ENCODE results near the gene TCL1B.

The TCL1B gene

GRCh38 chr14:95666450-95666849, 19.8 kb upstream of the TCL1B start:
- DNase-seq (ENCODE audit: extremely low read depth in 1 of 2, low read depth in 1 of 2), result no peak

DNA sequence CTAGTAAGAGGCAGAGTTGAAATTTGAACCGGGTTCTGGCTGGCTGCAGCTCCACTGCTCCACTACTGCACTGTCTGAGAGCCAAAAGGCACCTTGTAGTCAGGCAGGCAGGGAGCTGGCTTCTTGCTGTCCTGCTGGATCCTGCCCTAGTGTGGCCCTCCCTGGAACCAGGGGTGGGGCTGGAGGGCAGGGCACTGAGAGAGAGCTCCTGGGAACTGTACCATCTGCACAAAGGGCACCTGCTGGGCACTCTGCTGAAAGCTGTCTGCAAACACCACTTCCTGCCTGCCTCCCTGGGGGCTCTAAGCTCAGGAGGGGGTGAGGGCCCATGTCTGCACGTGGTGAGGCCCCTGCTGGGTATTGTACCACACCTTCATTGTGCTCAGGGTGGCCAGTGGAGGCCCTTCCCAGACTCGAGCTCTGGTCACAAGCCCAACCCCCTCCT, 19.0 kb upstream of the TCL1B start:
- DNase-seq (ENCODE audit: extremely low read depth in 1 of 2, low read depth in 1 of 2), result no peak

GRCh38 chr14:95668235-95668772, 17.9 kb upstream of the TCL1B start:
- no peak for DNase-seq (ENCODE audit: extremely low read depth in 1 of 2, low read depth in 1 of 2)

GRCh38 chr14:95674613-95675012, 11.6 kb upstream of the TCL1B start:
- DNase-seq (ENCODE audit: extremely low read depth in 1 of 2, low read depth in 1 of 2), result no peak

GRCh38 chr14:95675486-95675885, 10.7 kb upstream of the TCL1B start:
- no peak for DNase-seq (ENCODE audit: extremely low read depth in 1 of 2, low read depth in 1 of 2)

DNA sequence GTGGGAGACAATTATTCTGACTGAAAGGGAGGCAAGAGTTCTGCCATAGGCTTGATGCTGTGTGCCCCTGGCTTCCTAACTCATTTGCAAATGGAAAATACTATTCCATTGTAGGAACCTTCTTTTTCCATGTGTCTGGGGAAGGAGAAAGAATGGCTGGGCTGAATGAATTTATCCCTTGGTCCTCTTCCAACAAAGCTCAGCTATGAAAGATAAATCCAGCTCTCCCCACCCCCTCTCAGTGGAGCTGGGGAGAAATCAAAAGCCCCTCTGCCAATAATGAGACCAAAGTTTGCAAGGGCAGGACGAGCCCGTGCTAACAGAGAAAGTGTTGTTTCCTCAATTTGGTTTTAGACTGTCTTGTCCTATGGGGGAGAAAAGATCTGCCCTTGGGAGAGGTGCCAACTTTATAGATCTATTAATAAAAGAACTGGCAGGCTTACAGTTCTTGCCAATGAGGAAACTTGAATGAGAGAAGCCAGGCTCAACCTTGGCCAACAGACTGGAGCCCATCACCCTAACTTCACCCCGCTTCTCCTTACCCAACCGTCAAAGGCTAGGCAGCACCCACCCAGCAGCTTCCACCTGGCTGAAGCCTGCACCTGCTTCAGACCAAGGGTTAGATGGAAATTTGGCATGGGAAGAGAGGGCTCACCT, 8.9 kb upstream of the TCL1B start:
- no peak for DNase-seq (ENCODE audit: extremely low read depth in 1 of 2, low read depth in 1 of 2)

DNA sequence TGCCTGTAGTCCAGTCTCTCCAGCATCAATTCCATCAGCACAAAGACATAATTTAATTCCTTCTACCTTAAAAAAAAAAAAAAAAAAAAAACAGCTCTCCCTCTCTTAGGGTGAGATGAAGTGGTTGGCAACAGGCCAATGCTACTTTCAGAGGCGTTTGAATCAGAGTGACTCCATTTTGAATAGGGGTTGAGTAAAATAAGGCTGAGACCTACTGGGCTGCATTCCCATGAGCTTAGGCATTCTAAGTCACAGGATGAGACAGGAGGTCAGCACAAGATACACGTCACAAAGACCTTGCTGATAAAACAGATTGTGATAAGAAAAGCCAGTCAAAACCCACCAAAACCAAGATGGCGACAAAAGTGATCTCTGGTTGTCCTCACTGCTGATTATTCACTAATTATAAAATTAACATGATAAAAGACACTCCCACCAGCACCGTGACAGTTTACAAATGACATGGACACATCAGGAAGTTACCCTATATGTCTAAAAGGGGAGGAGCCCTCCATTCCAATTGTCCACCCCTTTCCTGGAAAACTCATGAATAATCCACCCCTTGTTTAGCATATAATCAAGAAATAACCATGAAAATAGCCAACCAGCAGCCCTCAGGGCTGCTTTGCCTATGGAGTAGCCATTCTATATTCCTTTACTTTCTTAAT, 6.9 kb upstream of the TCL1B start:
- no peak for DNase-seq (ENCODE audit: extremely low read depth in 1 of 2, low read depth in 1 of 2)

GRCh38 chr14:95679998-95680735, 6.1 kb upstream of the TCL1B start:
- no peak for DNase-seq (ENCODE audit: extremely low read depth in 1 of 2, low read depth in 1 of 2)

GRCh38 chr14:95681153-95681552, 5.1 kb upstream of the TCL1B start:
- DNase-seq (ENCODE audit: extremely low read depth in 1 of 2, low read depth in 1 of 2), result no peak

DNA sequence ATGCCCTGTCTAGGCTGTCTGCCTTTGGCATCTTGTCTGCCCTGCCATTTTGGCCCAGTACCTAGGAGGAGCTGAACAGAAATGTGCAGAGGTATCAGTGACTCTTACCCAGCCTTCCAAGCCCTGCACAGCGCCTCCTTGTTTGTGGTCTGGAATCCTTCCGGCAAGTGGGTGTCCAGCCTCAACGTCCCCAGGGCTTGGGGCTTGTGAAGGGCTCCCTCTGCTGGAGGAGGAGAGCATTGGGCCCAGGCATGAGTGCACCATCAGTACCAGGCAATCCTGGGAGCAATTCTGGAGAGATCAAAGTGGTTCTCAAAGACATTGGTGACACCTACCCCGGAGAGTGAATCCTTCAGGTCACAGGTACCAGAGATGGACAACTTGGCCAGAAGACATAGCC, 2.4 kb upstream of the TCL1B start:
- DNase-seq (ENCODE audit: extremely low read depth in 1 of 2, low read depth in 1 of 2), result no peak

DNA sequence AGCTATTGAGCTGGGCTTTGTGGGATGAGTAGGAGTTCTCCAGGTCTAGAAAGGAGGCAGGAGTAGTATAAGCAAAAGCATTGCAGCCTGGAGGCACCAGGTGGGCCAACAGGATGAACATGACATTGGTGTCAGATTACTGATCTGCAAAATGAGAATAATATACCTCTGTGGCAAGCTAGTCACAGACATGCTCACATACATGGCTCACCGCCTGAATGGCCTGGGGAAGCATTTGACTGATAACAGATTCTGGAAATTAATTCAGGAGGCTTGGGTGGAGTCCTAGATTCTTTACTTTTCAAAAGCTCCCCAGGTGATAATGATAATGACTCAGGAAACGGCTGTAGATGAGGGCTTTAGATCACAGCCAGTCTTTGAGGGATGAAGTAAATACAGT, 709 bp downstream of the TCL1B start:
- DNase-seq (ENCODE audit: extremely low read depth in 1 of 2, low read depth in 1 of 2), result no peak

- no peak for DNase-seq (ENCODE audit: extremely low read depth in 1 of 2, low read depth in 1 of 2)
Measured at GRCh38 chr14:95689441-95689840, 3.2 kb downstream of the TCL1B start.

DNA sequence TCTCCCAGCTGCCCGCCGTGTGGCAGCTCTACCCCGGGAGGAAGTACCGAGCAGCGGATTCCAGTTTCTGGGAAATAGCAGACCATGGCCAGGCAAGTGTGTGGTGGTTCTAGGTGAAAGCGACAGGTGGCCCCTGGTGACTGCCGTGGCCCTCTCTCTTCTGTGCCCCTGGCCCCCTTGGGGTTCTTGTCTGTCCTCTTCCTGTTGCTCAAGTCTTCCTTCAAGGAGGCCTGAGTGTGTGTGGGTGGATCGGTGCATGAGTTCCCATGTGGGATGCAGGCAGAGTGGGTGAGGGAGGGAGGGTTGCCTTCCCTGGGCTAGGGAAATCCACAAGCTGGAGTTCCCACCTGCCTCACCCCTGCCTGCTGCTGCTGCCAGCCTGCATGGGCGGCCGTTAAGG, 4.6 kb downstream of the TCL1B start:
- DNase-seq (ENCODE audit: extremely low read depth in 1 of 2, low read depth in 1 of 2), result no peak

- DNase-seq (ENCODE audit: extremely low read depth in 1 of 2, low read depth in 1 of 2), result no peak
Measured at GRCh38 chr14:95691591-95691990, 5.4 kb downstream of the TCL1B start.

DNA sequence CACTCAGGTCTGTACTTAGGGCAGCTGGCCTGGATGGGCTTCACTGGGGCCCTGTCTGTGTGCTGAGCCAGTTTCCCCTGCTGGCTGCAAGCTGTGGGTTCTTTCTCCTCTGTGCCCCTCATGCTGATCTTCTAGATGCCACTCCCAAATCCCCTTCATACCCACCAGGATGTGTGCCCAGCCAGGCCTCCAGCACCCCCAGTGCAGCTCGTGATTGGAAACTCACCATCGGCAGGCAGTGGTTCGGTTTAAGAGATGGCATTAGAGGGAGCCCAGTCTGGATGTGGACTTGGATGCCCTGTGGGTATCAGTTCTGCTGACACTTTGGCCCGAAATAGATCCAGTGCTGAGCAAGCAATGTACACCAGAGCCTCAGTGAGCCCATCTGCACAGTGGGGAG, 5.9 kb downstream of the TCL1B start:
- DNase-seq (ENCODE audit: extremely low read depth in 1 of 2, low read depth in 1 of 2), result no peak

DNA sequence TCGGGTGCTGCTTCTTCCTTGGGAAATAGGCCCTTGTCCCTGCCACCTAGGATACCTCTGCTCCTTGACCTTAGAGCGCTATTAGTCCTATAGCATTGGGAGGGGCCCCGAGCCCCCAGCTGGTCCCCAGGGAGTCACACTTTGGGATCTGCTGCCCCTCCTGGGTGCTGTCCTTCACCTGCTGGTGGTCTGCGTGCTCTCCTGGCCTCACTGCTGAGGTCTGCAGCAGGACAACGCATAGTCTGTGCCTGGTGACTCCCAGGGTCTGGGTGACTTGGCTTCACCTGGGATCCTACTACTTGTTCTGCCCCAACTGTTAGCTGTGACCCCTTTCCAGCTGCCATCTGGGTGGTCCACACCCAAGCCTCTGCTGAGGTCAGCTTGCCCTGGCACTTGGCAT, 8.8 kb downstream of the TCL1B start:
- no peak for DNase-seq (ENCODE audit: extremely low read depth in 1 of 2, low read depth in 1 of 2)

DNA sequence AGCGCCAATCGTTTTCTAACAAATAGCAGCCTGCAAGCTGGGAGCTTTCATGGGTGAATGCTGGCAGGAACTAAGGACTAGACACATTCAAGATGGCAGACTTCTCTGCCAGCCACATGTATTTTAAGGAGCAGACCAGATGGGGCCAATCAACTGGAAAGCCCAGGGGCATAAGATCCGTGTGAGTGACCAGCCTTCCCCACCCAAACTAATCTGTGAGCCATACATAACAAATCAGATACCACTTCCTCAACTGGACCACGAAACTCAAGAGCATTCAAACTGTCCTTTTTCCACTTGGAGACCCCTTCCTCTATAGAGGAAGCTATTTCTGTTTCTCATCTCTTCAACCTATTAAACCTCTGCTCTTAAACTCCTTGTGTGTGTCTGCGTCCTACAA, 9.7 kb downstream of the TCL1B start:
- DNase-seq (ENCODE audit: extremely low read depth in 1 of 2, low read depth in 1 of 2), result no peak

- no peak for DNase-seq (ENCODE audit: extremely low read depth in 1 of 2, low read depth in 1 of 2)
Measured at GRCh38 chr14:95696741-95697140, 10.5 kb downstream of the TCL1B start.

GRCh38 chr14:95697764-95698163, 11.5 kb downstream of the TCL1B start:
- no peak for DNase-seq (ENCODE audit: extremely low read depth in 1 of 2, low read depth in 1 of 2)

GRCh38 chr14:95698287-95698686, 12.1 kb downstream of the TCL1B start:
- no peak for DNase-seq (ENCODE audit: extremely low read depth in 1 of 2, low read depth in 1 of 2)

GRCh38 chr14:95699412-95699811, 13.2 kb downstream of the TCL1B start:
- DNase-seq (ENCODE audit: extremely low read depth in 1 of 2, low read depth in 1 of 2), result no peak

Data from activated CD8-positive, alpha-beta memory T cell treated with anti-CD3 and anti-CD28 coated beads for 1 hour (primary cell).